Measurements from ENCODE around the gene APELA.
A peak's percentile ranks its signal among the peaks of the same experiment; 100 is the strongest.

The APELA gene

DNA sequence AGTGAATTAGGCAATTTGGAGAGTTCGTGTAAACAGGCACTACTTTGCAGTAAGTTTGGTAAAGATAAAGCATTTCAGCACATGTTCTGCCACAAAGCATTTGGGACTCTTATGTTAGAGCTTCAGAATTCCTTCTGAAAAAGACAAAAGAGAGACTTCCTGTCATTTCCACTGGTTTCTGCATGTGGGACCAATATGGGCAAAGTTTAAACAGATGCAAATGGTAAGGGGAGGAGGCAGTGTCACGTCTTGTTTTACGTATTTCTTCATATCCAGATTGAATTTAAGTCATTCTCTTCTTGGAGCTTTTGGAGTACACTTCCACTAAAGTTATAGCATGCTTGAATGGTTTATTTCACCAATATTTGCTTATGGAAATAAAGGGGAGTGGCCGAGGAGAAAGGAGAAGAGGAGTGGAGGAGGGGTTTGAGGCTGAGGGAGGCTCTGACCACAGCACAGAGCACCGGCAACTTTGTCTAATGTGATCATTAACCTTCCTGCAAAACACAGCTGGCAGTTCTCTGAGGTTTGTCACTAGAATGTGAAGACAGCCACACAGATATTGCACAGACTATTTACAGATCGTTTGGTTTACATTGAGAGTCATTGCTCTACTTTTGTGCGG, at the start of gene APELA:
Gene APELA (plus strand): TSS at position 479 of the 625 bp plus-strand sequence. CDS start 154 bp downstream, outside the sequence.
- CTCF ChIA-PET: interaction anchor here (0.9 to 1.2 kb wide), 2 partner anchors 9 to 96 kb away, joined by 3 to 4 read pairs; no protein-coding TSS in a partner anchor
- DNase-seq (ENCODE audit: extremely low spot score): peak; percentile 35
- POLR2A ChIA-PET: no interaction called here
- TF ChIP-seq, protein P1, sequence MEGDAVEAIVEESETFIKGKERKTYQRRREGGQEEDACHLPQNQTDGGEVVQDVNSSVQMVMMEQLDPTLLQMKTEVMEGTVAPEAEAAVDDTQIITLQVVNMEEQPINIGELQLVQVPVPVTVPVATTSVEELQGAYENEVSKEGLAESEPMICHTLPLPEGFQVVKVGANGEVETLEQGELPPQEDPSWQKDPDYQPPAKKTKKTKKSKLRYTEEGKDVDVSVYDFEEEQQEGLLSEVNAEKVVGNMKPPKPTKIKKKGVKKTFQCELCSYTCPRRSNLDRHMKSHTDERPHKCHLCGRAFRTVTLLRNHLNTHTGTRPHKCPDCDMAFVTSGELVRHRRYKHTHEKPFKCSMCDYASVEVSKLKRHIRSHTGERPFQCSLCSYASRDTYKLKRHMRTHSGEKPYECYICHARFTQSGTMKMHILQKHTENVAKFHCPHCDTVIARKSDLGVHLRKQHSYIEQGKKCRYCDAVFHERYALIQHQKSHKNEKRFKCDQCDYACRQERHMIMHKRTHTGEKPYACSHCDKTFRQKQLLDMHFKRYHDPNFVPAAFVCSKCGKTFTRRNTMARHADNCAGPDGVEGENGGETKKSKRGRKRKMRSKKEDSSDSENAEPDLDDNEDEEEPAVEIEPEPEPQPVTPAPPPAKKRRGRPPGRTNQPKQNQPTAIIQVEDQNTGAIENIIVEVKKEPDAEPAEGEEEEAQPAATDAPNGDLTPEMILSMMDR (IDR thresholded peaks at IDR 0.05; ENCODE audit: control extremely low read depth, extremely low read depth, low read depth, missing control alignments): no peak

GRCh38 chr4:164828955-164829354, 48.0 kb upstream of the APELA start:
- no peak for DNase-seq (ENCODE audit: extremely low spot score)
- ChIA-PET POLR2A (no interaction called here), CTCF (interaction anchor here (1.2 to 1.4 kb wide), 2 partner anchors 9 to 13 kb away, joined by 3 to 4 read pairs; no protein-coding TSS in a partner anchor)
- TF ChIP-seq, protein P1 (IDR thresholded peaks at IDR 0.05; ENCODE audit: control extremely low read depth, extremely low read depth, low read depth, missing control alignments): no peak

- ChIA-PET CTCF (no interaction called here), POLR2A (no interaction called here)
- TF ChIP-seq, protein P1 (IDR thresholded peaks at IDR 0.05; ENCODE audit: control extremely low read depth, extremely low read depth, low read depth, missing control alignments): no peak
- no peak for DNase-seq (ENCODE audit: extremely low spot score)
These were observed 30.4 kb upstream of the APELA start for GRCh38 chr4:164846566-164846965.

DNA sequence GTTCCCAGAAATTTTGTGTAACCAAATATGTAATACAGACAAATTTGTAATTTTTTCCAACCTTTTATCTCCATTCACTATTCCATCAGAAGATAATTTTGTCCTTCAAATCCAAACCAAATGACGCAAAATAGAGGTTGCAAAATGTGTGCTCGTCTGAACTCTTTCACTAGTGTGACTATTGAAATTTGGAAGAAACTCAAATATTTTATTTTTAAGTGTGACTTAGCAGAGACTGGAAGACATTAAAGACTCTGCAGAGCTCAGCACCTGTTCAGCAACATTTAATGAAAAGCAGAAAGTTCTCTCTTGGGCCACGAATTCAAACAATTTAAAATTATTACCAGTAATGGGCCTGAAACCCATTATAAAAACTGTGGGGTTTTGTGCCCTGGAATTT, 30.0 kb upstream of the APELA start:
- TF ChIP-seq, protein P1 (IDR thresholded peaks at IDR 0.05; ENCODE audit: control extremely low read depth, extremely low read depth, low read depth, missing control alignments): no peak
- CTCF ChIA-PET: no interaction called here
- POLR2A ChIA-PET: no interaction called here
- DNase-seq (ENCODE audit: extremely low spot score): no peak

- no peak for DNase-seq (ENCODE audit: extremely low spot score)
- TF ChIP-seq, protein P1 (IDR thresholded peaks at IDR 0.05; ENCODE audit: control extremely low read depth, extremely low read depth, low read depth, missing control alignments): no peak
- CTCF ChIA-PET: interaction anchor here (1.6 to 2.5 kb wide), 2 partner anchors 7 to 129 kb away, joined by 5 to 7 read pairs; partner anchors contain the start of gene TRIM61
- POLR2A ChIA-PET: no interaction called here
These were observed 28.9 kb upstream of the APELA start for GRCh38 chr4:164847967-164848649.

- CTCF ChIA-PET: interaction anchor here (1.6 kb wide), 1 partner anchor 18 kb away, joined by 4 read pairs; no protein-coding TSS in a partner anchor
- DNase-seq (ENCODE audit: extremely low spot score): no peak
- TF ChIP-seq, protein P1 (IDR thresholded peaks at IDR 0.05; ENCODE audit: control extremely low read depth, extremely low read depth, low read depth, missing control alignments): no peak
- POLR2A ChIA-PET: no interaction called here
These were observed 20.6 kb upstream of the APELA start for GRCh38 chr4:164856396-164856795.

Measured in GM10248 (cell line).